Fibroblast of skin of scalp (primary cell): ENCODE measurements around the gene FSTL4.
"Not testable (repeated sequence)": the region's sequence is repeated elsewhere in the genome, so short reads cannot be mapped to it uniquely, and the experiment has no call there.

Experiments used
- DNase-seq: peaks from one replicate; pipeline ENCODE4 v3.0.0-alpha.2; 2013

FSTL4 gene

GRCh38 chr5:133400831-133401351 is 211.4 kb downstream of the FSTL4 start:
- DNase-seq = no peak

DNA sequence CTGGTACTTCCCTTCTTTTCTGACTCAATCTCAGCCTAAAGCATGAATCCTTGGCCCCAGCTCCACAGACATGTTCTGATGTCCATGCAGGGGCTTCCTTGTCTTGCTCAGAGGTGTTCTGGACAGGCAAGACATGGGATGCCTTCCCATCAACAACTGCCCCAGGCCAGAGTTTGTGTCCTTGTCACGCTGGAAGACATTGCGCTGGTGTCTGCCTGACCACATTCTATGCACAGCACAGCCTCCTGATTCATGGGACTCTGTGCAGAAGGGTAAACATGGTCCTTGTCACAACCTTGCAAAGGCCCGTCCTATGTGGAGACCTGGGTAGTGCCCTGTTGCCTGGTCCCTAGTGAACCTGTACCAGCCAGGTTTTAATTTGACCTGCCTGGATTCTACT is 212.2 kb downstream of the FSTL4 start:
- DNase-seq = no peak

GRCh38 chr5:133399247-133399891 is 213.0 kb downstream of the FSTL4 start:
- no peak for DNase-seq

DNA sequence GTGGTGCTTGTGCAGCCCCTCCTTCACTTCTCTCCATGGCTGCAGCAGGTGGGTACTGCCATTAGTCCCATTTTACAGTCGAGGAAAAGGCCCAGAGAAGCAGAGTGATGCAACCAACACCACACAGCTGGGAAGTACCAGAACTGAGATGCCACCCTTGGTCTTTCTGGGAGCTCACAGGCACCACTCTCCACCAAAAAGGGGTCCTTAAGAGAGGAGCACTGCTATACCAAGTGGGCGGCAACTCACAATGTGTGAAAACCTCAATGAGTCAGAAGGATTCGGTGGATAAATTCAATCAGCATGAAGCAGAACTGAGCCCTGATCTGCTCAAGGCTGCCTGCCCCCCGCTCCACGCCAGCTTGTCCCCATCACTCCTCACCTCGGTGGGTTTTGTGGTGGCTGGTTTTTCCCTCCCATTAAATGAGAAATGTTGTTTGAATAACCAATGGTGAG is 213.7 kb downstream of the FSTL4 start:
- DNase-seq = no peak

GRCh38 chr5:133397990-133398645 is 214.2 kb downstream of the FSTL4 start:
- no peak for DNase-seq

DNA sequence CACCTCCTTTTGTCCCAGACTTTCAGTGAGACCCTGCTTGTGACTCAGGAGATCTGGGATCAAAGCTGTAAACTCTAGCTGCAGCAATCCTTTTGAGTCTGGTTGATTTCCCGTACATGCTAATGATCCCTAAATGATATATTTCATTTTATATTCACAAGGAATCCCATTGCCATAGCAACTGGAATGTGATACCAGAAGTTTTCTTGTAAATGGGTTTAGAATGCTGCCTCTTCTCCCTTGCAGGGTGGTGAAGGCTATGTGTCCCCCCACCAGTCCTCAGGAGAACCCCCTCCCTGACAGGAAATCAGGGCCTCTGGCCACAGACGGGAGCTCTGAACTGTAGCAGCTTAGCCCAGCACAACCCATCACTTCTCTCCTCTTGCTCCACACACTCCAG is 215.0 kb downstream of the FSTL4 start:
- no peak for DNase-seq

GRCh38 chr5:133396814-133397213 is 215.5 kb downstream of the FSTL4 start:
- DNase-seq = no peak

DNA sequence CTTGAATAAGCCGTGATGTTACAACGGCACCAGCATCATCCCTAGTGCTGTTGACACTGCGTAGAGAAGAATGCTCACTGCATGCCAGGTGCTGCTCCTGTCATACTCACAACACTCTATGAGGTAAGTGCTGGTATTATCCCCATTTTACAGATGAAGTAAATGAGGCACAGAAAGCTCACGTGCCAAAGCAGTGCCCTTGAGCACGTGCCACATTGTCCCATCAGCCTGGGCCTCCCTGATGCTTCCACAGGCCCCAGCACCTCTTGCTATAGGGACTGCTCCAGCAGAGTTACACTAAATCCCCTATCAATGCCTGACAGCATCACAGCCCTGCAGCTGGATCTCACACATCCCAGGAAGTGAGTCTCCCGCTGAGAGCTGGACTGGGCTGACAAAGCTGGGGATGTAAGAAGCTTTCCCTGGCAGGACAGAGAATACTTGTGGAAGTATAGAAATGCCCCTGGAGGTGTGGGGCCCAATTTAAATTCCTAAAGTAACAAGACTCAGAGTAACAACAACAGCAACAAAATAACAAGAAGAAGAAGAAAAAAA is 216.1 kb downstream of the FSTL4 start:
- no peak for DNase-seq

- not testable (repeated sequence) for DNase-seq
Observed at GRCh38 chr5:133395207-133395606, 217.1 kb downstream of the FSTL4 start.

DNA sequence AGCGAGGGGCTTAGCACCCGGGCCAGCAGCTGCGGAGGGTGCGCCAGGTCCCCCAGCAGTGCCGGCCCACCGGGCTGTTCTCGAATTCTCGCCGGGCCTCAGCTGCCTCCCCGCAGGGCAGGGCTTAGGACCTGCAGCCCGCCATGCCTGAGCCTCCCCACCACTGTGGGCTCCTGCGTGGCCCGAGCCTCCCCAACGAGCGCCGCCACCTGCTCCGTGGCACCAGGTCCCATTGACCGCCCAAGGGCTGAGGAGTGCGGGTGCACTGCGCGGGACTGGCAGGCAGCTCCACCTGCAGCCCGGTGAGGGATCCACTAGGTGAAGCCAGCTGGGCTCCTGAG is 217.9 kb downstream of the FSTL4 start:
- not testable (repeated sequence) for DNase-seq

DNA sequence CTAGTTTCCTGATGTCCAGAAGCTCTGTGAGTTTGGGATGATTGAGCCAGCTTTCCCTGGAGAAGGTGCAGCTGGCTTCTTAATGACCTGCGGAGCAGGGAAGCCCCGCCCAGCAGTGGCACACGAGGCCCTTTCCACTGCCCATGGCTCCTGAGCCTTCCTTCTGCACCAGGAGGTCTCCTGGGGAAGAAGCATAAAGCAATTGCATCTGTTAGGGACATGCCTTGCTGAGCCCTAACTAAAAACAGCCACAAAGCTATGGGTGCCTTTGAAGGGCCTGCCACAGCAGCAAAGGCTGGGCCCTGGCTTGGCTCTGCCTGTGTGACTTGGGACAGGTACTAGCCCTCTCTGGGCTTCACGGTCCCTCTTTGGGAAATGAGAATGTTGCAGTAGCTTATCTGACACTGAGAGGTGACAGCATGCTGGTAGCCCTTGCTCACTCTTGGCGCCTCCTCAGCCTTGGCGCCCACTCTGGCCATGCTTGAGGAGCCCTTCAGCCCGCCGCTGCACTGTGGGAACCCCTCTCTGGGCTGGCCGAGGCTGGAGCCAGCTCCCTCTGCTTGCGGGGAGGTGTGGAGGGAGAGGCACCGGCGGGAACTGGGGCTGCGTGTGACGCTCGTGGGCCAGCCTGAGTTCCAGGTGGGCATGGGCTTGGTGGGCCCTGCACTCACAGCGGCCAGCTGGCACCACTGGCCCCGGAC is 218.4 kb downstream of the FSTL4 start:
- DNase-seq = no peak

- DNase-seq = no peak
Observed at GRCh38 chr5:133392448-133392847, 219.9 kb downstream of the FSTL4 start.

GRCh38 chr5:133391354-133392136 is 220.8 kb downstream of the FSTL4 start:
- no peak for DNase-seq

GRCh38 chr5:133390416-133391353 is 221.7 kb downstream of the FSTL4 start:
- DNase-seq = no peak

DNA sequence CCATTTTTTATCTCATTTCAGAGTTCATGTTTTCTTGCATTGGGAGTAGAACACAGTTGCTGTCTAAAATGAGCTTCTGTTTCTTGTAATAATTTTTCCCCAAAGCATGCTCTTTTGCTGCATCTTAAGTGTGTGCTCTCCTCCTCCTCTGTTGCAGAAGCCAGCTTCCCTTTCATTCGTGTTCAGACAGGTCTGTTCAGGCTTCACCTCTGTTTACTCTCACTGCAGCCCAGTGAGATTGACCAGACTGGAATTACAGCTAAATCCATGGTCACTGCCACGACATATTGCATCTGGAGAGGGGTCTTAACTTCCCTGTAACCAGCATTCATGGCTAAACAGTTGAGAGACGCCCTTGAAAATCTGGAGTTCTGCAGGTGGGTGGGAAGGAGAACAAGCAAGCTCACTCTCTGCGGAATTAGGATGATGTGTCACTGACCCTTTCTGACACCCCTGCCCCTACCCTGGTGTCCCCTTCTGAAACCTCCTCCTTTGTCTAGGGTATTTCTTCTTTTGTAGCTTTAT is 223.2 kb downstream of the FSTL4 start:
- DNase-seq = no peak

DNA sequence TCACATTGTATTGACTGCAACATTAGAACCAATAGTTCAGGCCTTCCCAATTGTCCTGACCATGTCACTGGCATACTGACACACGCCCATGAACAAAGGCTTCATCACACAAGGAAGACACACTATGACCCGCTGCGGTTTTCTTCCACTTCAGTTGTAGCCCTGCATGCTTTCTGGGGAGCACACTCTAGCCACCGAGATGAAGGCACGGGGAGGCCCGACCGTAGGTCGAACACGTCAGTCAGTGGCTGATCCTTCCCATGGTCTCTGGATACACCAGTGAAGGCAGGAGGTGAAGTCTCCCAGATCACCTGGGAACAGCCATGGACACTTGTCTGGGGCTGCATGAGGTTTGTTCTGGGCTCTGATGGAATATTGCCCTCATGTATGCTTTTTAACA is 224.7 kb downstream of the FSTL4 start:
- no peak for DNase-seq

GRCh38 chr5:133387091-133387490 is 225.2 kb downstream of the FSTL4 start:
- DNase-seq = no peak

- DNase-seq = no peak
Observed at GRCh38 chr5:133386662-133387061, 225.7 kb downstream of the FSTL4 start.

- DNase-seq = no peak
Observed at GRCh38 chr5:133385346-133385745, 227.0 kb downstream of the FSTL4 start.

- DNase-seq = no peak
Observed at GRCh38 chr5:133384903-133385302, 227.4 kb downstream of the FSTL4 start.
